ENCODE results near the gene APOL1. TPM values are rescaled to one million over a fixed set of nuclear protein-coding genes. Genes with fewer than 3 reads are reported as not detected.
"Not testable (repeated sequence)": the region's sequence is repeated elsewhere in the genome, so short reads cannot be mapped to it uniquely, and the experiment has no call there.

APOL1 gene
- total RNA-seq, 6 donors from 2014 or later, result 31.9 to 90.5 (median 52.0) TPM

DNA sequence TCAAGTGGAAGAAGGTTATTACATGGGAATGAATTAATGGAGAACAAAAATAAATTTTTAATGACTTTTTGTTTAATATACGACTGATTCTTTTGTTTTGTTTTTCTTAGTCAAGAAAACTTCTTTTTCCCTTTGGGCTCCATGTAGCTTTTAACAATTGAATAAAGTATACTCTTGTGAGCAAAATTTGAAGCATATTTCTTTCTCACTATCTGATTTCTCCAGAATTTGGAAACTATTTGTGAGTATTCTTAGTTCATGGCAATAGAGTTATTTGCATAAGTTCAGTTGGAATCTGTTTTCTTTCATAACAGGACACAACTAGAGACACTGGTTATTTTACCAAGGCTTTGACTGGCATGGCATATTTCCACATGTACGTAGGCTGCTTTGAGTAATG lies 3.8 kb upstream of the APOL1 start:
- WGBS, 2 donors, result 88 to 94% methylated on average over 2 of the region's 2 CpGs
- no peak for DNase-seq
- no peaks in the 10 kb centered on the region for H3K36me3 ChIP-seq
- no peak overlapping the region for H3K27ac ChIP-seq
- H3K9me3 ChIP-seq, result no peaks in the 10 kb centered on the region
- no peak for ATAC-seq (ENCODE audit: low FRiP score in 2 of 2)
- TF ChIP-seq POLR2AphosphoS5 (IDR thresholded peaks at IDR 0.05), result no peak
- TF ChIP-seq, protein P1, sequence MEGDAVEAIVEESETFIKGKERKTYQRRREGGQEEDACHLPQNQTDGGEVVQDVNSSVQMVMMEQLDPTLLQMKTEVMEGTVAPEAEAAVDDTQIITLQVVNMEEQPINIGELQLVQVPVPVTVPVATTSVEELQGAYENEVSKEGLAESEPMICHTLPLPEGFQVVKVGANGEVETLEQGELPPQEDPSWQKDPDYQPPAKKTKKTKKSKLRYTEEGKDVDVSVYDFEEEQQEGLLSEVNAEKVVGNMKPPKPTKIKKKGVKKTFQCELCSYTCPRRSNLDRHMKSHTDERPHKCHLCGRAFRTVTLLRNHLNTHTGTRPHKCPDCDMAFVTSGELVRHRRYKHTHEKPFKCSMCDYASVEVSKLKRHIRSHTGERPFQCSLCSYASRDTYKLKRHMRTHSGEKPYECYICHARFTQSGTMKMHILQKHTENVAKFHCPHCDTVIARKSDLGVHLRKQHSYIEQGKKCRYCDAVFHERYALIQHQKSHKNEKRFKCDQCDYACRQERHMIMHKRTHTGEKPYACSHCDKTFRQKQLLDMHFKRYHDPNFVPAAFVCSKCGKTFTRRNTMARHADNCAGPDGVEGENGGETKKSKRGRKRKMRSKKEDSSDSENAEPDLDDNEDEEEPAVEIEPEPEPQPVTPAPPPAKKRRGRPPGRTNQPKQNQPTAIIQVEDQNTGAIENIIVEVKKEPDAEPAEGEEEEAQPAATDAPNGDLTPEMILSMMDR (IDR thresholded peaks at IDR 0.05), result no peak
- no peak for TF ChIP-seq POLR2A (IDR thresholded peaks at IDR 0.05)
- TF ChIP-seq EP300 (IDR thresholded peaks at IDR 0.05), result no peak
- H3K4me1 ChIP-seq, result peaks cover 15 to 18% (median 15%) of the 10 kb centered on the region in 4 donors
- H3K27me3 ChIP-seq, result no peaks in the 10 kb centered on the region
- no peak overlapping the region for H3K4me3 ChIP-seq

DNA sequence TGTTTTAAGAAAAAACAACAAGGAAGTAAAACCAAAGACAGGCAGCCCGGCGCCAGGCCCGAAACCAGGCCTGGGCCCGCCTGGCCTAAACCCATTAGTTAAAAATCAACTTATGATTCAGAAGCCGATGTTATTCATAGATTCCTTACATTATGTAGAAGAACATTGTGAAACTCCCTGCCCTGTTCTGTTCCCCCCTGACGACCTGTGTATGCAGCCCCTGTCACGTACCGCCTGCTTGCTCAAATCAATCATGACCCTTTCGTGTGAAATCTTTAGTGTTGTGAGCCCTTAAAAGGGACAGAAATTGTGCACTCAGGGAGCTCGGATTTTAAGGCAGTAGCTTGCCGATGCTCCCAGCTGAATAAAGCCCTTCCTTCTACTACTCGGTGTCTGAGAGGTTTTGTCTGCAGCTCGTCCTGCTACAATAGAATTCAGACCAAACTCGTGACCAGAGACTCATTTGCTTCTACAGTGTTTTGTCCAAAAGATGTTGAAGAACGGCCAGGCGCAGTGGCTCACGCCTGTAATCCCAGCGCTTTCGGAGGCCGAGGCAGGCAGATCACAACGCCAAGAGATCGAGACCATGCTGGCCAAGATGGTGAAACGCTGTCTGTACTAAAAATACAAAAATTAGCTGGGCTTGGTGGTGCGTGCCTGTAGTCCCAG lies 2.5 kb upstream of the APOL1 start:
- H3K36me3 ChIP-seq; DNase-seq; H3K27me3 ChIP-seq; H3K27ac ChIP-seq; H3K9me3 ChIP-seq; H3K4me3 ChIP-seq; ATAC-seq (ENCODE audit: low FRiP score in 2 of 2): not testable (repeated sequence)
- H3K4me1 ChIP-seq, result peaks cover 20 to 27% (median 25%) of the 10 kb centered on the region in 4 donors
- WGBS, 2 donors, result 90 to 91% methylated on average over 24 of the region's 24 CpGs

DNA sequence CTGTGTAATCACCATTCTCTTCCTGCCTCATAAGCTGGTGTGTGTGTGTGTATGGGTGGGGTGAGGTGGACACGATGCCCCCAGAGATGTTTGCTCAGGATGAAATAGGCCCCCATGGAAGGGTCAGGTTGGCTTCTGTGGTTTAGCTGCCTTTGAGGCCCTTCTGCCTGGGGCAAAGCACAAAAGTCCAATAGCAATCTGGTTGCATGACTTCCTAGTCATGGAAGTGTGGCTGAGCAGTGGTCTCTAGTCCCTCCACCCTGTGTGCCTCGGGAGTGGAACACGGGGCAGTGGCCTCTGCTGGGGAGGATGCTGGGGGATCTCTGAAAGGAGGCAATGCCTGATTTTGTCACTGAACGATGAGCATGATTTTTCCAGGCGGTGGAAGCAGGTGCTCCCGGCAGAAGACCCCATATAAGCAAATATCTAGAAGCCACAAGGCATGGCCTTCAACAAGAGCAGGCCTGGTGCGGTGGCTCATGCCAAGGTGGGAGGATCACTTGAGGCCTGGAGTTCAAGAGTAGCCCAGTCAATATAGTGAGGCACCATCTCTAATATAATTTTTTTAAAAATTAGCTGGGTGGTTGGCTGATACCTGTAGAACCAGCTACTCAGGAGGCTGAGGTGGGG lies 839 bp upstream of the APOL1 start:
- not testable (repeated sequence) for H3K9me3 ChIP-seq; H3K27me3 ChIP-seq; H3K4me3 ChIP-seq; H3K36me3 ChIP-seq; DNase-seq; ATAC-seq (ENCODE audit: low FRiP score in 2 of 2)
- H3K4me1 ChIP-seq, result peaks cover 27 to 35% (median 31%) of the 10 kb centered on the region in 4 donors
- WGBS, 2 donors, result 87 to 92% methylated on average over 6 to 7 of the region's 7 CpGs
- peak overlapping the region; percentile 83 to 96 (median 89) for H3K27ac ChIP-seq

DNA sequence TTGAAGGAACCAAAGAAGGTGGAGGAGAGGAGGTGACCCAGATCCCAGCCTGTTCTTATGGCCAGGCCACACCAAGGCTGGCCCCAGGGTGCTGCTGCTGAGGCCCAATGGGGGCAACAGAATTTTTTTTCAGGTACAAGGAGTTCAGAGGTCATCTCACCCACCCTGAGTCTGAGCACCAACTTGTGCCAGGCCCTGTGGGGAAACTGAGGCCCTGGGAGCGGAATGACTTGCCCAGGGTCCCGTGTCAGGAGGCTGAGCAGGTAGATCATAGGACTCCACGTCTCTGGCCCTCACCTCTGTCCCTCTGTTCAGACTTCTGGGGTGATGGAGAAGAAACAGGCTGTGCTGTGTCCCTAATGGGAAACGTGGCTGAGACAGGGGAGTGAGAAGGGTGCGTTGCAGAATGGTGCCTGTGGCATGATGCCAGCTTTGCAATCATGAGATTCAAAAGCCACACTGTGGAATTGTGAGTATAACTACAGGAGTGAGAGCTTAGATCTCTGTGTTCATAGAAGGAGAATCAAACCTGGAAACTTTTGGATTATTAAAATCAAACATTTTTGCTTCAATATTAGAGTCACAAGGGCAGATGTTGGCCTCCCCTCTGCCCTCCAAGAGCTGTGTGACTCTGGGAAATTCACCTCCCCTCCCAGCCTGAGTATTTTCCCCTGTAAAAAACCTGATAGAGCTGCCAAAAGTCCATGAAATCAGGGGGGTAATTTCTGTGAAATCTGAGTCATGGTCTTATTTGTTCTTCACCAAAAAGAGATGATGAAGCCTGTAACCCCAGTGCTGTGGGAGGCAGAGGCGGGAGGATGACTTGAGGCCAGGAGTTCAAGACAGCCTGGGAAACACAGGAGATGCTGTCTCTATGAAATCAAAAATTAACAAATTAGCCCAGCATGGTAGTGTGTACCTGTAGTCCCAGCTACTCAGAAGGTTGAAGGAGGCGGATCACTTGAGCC lies 874 bp downstream of the APOL1 start:
- no peaks in the 10 kb centered on the region for H3K27me3 ChIP-seq
- H3K36me3 ChIP-seq, result peaks cover 0 to 13% (median 6%) of the 10 kb centered on the region in 4 donors
- DNase-seq, result peak in 1 of 2 donors; percentile 43
- peak in 1 of 2 donors; percentile 38 for ATAC-seq (ENCODE audit: low FRiP score in 2 of 2)
- peak overlapping the region; percentile 51 to 70 (median 60) for H3K4me3 ChIP-seq
- peaks cover 36 to 48% (median 42%) of the 10 kb centered on the region in 4 donors for H3K4me1 ChIP-seq
- no peaks in the 10 kb centered on the region for H3K9me3 ChIP-seq
- WGBS, 2 donors, result 45 to 51% methylated on average over 4 to 7 of the region's 7 CpGs
- H3K27ac ChIP-seq, result peak overlapping the region; percentile 83 to 96 (median 89)
- no peak for TF ChIP-seq EP300 (IDR thresholded peaks at IDR 0.05)
- TF ChIP-seq POLR2AphosphoS5 (IDR thresholded peaks at IDR 0.05), result no peak
- TF ChIP-seq POLR2A (IDR thresholded peaks at IDR 0.05), result no peak
- TF ChIP-seq, protein P1 (IDR thresholded peaks at IDR 0.05), result no peak

DNA sequence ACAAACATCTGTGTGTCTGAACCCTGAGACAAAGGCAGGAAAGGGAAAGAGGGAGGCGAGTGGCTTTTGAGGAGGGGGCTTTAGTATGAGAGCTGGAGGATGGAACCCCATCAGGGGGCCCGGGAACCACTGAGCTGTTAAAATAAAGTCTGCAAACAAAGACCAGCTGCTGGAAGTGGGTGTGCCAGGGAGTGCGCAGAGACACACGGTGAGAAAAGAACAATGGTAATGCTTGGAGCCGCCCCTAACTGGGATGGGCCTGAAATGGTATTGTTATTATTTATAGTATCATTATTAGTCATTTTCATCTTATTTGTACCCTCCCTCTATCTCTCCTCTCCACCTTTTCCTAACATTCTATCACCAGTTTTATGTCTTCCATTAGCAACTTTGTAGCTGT lies 2.6 kb downstream of the APOL1 start:
- H3K27me3 ChIP-seq; H3K9me3 ChIP-seq; ATAC-seq (ENCODE audit: low FRiP score in 2 of 2); DNase-seq: not testable (repeated sequence)
- H3K4me3 ChIP-seq, result peak overlapping the region in 2 of 4 donors; percentile 59 to 61
- 50% methylated on average over 1 of the region's 5 CpGs; no CpG with 5 or more reads in 1 of the 2 donors for WGBS, 2 donors
- peaks cover 0 to 23% (median 7%) of the 10 kb centered on the region in 4 donors for H3K36me3 ChIP-seq
- peak overlapping the region; percentile 83 to 96 (median 89) for H3K27ac ChIP-seq
- peaks cover 43 to 56% (median 51%) of the 10 kb centered on the region in 4 donors for H3K4me1 ChIP-seq

DNA sequence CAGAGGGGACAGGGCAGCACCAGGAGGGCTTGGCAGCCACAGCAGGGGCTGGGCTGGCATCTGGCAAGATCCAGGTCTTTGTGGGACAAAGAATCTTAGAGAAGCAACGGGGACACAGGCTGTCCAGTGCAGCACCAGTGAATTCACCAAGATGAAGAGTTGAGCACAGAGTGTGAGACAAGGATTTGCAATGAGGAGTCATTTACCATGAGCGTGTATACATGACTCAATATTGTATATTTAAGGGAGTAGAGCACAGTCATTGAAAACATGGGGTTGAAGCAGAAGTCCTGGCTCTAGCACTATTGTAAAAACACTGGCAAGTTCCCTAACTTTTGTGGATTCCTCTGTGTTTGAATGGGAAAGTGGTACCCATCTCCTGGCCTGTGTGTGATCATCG lies 3.5 kb downstream of the APOL1 start:
- Histone ChIP-seq H3K36me3 (peaks cover 0 to 29% (median 8%) of the 10 kb centered on the region in 4 donors), H3K27ac (peak overlapping the region; percentile 2 to 79 (median 42)), H3K27me3 (no peaks in the 10 kb centered on the region), H3K4me3 (no peak overlapping the region), H3K9me3 (no peaks in the 10 kb centered on the region), H3K4me1 (peaks cover 43 to 56% (median 51%) of the 10 kb centered on the region in 4 donors)
- no peak for DNase-seq
- no peak for ATAC-seq (ENCODE audit: low FRiP score in 2 of 2)
- TF ChIP-seq POLR2A (IDR thresholded peaks at IDR 0.05) (no peak), POLR2AphosphoS5 (IDR thresholded peaks at IDR 0.05) (no peak), EP300 (IDR thresholded peaks at IDR 0.05) (no peak)
- TF ChIP-seq, protein P1 (IDR thresholded peaks at IDR 0.05), result no peak
- 84 to 90% methylated on average over 3 of the region's 3 CpGs for WGBS, 2 donors

Measured in upper lobe of left lung (tissue), 6 donors.